HG03565 (cell line): ENCODE results near the gene DGCR2.
"Not testable (repeated sequence)": the region's sequence is repeated elsewhere in the genome, so short reads cannot be mapped to it uniquely, and the experiment has no call there.

Experiments used
- ATAC-seq: cut with Tn5 transposase; IDR thresholded peaks from one replicate; pipeline ENCODE4 v1.9.1; 2021; ENCODE audit warnings: mild to moderate bottlenecking, moderate library complexity; ENCODE audit not compliant: unreplicated experiment

The DGCR2 gene

GRCh38 chr22:18988958-18989357 lies 133.3 kb downstream of the DGCR2 start:
- no peak for ATAC-seq

GRCh38 chr22:18987765-18988164 lies 134.4 kb downstream of the DGCR2 start:
- no peak for ATAC-seq

GRCh38 chr22:18987114-18987513 lies 135.1 kb downstream of the DGCR2 start:
- not testable (repeated sequence) for ATAC-seq
